NCI-H2029 treated with DMSO at 0.1 percent for 48 hours (cell line): Measurements from ENCODE around the gene ALDH2.
"Not testable (repeated sequence)": the region's sequence is repeated elsewhere in the genome, so short reads cannot be mapped to it uniquely, and the experiment has no call there.

Experiments used
- DNase-seq: peaks from one replicate; lab custom pipeline; 2025; lab: John Stamatoyannopoulos, UW

The ALDH2 gene

DNA sequence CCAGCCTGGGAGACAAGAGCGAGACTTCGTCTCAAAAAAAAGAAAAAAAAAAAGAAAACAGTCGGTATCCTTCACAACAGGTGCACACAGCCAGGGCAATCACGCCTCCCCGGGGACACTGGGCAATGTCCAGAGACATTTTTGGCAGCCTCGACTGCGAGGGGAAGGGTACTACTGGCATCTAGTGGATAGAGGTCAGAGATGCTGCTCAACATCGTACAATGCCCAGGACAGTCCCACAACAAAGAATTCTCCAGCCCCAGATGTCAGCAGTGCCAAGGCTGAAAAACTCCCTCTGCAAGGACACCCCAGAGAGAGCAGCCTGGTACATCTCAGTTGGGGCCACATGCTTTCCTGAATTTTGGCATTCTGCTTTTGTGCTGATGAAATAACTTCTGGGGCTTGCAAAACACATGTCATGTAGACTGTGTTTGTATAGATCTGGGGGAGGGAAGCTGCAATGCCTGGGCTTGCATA, 21.5 kb downstream of the ALDH2 start:
- no peak for DNase-seq

GRCh38 chr12:111789779-111790178, 23.0 kb downstream of the ALDH2 start:
- no peak for DNase-seq

- no peak for DNase-seq
These were observed 24.8 kb downstream of the ALDH2 start for GRCh38 chr12:111791507-111791906.

- no peak for DNase-seq
These were observed 25.6 kb downstream of the ALDH2 start for GRCh38 chr12:111792155-111792855.

DNA sequence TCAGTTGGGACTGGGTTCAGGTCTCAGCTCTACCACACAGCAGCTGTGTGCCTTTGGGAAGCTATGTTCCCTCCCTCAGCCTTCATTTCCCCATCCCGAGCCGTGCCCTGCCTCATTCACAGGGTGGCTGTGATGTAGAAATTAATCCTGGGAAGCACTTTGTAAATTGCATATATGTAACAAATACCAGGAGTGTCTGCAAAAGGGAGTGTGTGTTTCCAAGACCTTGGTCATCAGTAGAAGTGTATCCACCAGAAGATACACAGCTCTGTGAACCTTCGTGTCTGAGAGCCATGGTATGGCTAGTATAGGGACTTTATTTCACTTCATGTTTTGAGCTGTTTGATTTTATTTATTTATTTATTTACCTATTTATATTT, 26.1 kb downstream of the ALDH2 start:
- no peak for DNase-seq

GRCh38 chr12:111798182-111798581, 31.4 kb downstream of the ALDH2 start:
- DNase-seq, result no peak

- DNase-seq, result no peak
These were observed 33.0 kb downstream of the ALDH2 start for GRCh38 chr12:111799758-111800157.

DNA sequence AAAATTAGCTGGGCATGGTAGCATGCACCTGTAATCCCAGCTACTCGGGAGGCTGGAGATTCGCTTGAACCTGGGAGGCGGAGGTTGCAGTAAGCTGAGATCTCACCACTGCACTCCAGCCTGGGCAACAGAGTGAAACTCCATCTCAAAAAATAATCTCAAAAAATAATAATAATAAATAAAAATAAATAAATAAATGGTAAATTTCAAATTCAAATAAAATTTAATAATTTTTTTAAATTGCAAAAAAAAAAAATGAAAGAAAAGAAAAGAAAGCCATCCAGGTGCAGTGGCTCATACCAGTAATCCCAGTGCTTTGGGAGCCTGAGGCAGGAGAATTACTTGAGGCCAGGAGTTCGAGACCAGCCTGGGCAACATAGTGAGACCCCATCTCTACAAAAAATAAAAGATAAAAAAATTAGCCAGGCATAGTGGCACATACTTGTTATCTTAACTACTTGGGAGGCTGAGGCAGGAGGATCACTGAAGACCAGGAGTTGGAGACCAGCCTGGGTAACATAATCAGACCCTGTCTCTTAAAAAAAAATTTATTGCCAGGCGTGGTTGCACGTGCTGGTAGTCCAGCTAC, 36.4 kb downstream of the ALDH2 start:
- no peak for DNase-seq

GRCh38 chr12:111803851-111804250, 37.1 kb downstream of the ALDH2 start:
- no peak for DNase-seq

- DNase-seq, result no peak
These were observed 39.6 kb downstream of the ALDH2 start for GRCh38 chr12:111806304-111806703.

GRCh38 chr12:111807232-111807631, 40.5 kb downstream of the ALDH2 start:
- DNase-seq, result no peak

DNA sequence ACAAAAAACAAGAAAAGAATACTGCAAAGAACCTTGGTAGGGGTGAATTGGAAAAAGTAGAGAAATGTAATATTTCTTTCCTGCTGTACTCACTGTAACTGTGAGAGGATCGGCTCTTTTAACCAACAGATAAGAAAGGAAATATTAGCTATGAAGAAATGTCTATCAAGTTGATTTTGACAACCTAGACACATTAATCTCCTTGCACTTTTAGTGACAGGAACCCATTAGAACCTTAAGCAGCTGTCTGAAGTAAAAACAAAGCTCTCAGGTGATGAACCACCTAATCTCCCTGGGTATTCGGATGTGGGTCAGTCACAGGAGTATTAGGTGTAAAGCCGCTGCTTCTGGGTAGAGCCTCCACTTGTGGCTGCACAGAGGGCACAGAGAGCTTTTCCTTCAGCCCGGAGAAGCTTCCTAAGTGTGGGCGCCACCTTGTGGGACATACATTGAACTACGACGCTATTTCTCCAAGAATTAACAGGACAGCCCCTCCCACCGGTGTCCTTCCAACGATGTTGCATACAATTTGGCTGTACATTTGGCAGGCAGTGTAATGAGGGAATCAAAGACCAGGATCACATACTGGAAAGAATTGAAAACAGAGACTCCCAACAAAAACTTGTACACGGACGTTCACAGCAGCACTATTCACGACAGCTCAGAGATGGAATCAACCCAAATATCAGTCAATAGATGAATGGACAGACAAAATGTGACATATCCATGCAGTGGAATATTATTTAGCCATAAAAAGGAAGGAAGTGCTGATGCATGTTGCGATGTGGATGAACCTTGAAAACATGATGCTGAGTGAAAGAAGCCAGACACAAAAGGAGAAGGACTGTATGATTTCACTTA, 46.4 kb downstream of the ALDH2 start:
- DNase-seq, result peak; percentile 86

DNA sequence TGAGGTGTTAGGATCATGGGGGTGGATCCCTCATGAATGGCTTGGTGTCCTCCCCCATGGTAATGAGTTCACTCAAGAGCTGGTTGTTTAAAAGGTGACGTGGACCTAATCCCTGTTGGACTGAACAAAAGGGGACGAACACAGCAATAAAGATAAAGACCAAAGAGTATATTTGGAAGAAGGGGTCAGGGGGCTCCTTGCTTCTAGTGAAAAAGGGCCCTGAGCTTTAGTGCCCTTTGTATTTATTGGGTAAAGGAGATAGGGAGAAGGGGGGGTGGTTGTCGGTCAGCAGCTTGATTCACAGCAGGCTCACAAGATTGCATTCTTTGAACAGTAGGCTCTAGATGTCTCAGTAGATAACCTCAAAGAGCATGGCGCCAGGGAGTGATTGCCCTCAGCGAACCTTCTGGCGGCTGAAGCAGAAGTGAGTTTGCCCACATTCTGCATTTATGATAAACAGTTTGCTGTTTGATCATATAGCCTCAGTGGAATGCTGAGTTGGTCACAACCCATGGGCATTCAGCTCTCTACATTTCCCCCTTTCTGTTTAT, 49.4 kb downstream of the ALDH2 start:
- no peak for DNase-seq

DNA sequence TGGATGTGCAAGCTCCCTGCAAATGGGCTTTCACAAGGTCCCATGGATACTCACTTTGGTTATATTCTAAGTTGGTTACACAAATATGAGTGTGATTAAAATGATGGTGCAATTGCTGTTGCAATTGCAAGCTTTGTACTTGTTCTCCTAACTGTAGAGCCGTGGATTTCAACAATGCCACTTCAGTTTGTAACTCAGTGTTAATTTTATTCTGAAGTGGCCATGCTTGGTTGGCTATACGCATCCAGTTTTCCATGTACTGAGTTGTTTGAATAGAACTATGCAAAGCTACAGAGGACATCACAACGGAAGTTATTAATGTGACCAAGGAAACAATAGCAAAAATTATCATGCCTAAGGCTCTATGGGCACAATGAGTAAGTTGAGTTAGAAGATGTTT, 50.2 kb downstream of the ALDH2 start:
- DNase-seq, result not testable (repeated sequence)

DNA sequence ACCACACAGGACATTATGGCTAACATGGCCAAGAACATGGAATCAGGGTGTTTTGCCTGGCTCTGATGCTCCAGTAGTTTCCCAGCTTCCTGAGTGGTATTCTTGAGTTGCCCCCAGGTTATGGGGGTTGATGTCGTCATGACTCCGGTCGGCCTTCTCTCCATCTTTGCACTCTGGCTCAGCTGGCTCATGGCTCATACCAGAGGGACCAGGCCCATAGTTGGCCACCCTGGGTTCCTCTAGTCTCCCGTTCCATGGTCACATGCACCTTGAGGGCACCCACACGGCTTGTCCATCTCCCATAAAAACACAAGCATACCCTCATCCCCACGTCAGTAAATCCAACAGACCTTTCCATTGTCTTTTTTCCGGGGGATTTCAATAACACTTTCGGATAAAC, 51.6 kb downstream of the ALDH2 start:
- DNase-seq, result no peak

DNA sequence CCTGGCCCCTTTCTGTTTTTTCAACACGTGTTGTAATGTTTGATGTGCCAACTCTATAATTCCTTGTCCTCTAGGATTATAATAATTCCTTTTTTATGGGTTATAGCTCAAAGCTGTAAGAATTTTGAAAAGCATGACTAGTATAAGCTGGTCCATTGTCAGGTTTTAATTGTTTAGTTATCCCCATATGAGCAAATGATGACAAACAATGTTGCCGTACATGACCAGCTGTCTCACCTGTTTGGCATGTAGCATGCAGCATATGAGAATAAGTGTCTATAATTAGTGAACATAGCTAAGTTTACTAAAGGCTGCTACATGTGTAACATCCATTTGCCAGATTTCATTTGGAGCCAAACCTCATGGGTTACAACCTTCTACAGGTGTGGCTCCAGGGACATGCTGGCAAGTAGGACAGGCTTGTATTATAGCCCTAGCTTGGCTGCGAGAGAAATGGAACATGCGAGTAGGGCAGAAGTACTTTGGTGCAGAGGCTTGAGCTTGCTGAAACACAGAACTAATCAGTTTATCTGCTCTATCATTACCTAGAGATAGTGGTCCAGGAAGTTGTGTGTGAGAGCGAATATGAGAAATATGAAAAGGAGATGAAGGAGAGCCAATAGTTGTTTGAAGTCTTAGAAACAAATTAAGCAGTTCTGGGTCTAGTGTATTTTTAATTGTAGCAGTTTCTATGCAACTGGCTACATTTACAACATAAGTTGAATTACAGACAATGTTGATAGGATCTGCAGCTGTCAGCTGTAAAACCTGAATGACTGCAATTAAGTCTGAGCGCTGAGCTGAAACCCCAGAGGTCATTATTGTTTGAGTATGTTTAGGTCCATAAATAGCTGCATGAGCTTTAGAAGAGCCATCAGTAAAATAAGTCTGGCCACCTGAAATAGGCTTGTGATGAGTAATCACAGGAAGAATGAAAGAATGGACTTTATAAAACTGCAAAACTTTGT, 52.7 kb downstream of the ALDH2 start:
- DNase-seq, result no peak

GRCh38 chr12:111820828-111821227, 54.1 kb downstream of the ALDH2 start:
- DNase-seq, result not testable (repeated sequence)

GRCh38 chr12:111822886-111823285, 56.2 kb downstream of the ALDH2 start:
- no peak for DNase-seq

DNA sequence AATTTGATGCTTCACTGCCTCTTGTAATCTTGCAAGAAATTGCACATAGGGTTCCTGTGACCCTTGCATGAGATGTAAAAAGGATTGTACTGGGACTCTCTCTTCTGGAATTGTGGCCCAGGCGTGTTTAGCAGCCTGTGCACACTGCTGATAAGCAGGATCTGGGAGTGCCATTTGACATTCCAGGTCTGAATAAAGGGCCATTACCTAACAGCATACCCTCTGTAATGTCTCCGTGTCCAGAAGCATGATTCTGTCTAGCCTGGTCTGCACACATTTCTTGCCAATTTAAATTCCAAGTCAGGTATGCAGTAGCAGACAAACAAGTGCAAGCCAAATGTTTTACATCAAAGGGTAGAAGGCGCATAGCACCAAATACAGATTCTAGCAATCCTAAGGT, 57.2 kb downstream of the ALDH2 start:
- DNase-seq, result no peak

GRCh38 chr12:111824312-111824711, 57.6 kb downstream of the ALDH2 start:
- DNase-seq, result not testable (repeated sequence)

DNA sequence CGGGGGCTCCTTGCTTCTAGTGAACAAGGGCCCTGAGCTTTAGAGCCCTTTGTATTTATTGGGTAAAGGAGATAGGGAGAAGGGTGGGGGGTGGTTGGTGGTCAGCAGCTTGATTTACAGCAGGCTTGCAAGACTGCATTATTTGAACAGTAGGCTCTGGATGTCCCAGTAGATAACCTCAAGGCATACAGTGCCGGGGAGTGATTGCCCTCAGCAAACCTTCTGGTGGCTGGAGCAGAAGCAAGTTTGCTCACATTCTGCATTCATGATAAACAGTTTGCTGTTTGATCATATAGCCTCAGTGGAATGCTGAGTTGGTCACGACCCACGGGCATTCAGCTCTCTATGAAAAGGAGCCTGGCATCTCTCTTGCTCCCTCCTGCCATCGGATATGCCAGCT, 58.8 kb downstream of the ALDH2 start:
- no peak for DNase-seq
